OCI-LY3 (cell line): ENCODE data around the gene RPS28.
"Not testable (repeated sequence)": the region's sequence is repeated elsewhere in the genome, so short reads cannot be mapped to it uniquely, and the experiment has no call there.

Source experiments
- H2AFZ ChIP-seq: fragments of 200-600, 300-600 bp; shearing (Covaris generic); 2 replicates; pipeline ENCODE4 v1.6.0; 2014; ENCODE audit warnings: antibody characterized with exemption, low read depth, low read length
- H3K27ac ChIP-seq: fragments of 200-600, 300-600 bp; sonication (generic); 2 replicates; pipeline ENCODE4 v1.5.1; 2014; ENCODE audit warnings: mild to moderate bottlenecking, low read length, moderate library complexity, mixed read lengths
- H3K27me3 ChIP-seq: fragments of 200-600, 300-600 bp; sonication (generic); 2 replicates; pipeline ENCODE4 v1.6.1; 2014; ENCODE audit warnings: low read depth, low read length, mixed read lengths
- H3K36me3 ChIP-seq: fragments of 200-600, 300-600 bp; sonication (generic); replicated peaks from 2 replicates; pipeline ENCODE3; 2014; ENCODE audit warnings: low read depth, low read length, mixed read lengths
- H3K4me1 ChIP-seq: fragments of 300-600, 200-600 bp; sonication (generic); 2 replicates; pipeline ENCODE4 v1.6.1; 2014; ENCODE audit warnings: low read length, mixed read lengths
- H3K4me2 ChIP-seq: fragments of 200-600, 300-600 bp; sonication (generic); 2 replicates; pipeline ENCODE4 v1.6.1; 2014; ENCODE audit warnings: low read length, mixed read lengths
- H3K4me3 ChIP-seq: fragments of 300-600, 200-600 bp; sonication (generic); 2 replicates; pipeline ENCODE4 v1.5.1; 2014; ENCODE audit warnings: antibody characterized with exemption, mild to moderate bottlenecking, low read length, moderate library complexity
- H3K79me2 ChIP-seq: fragments of 300-600, 200-600 bp; shearing (Covaris generic); 2 replicates; pipeline ENCODE4 v1.6.1; 2014; ENCODE audit warnings: mild to moderate bottlenecking, low read length, mixed read lengths
- H3K9ac ChIP-seq: fragments of 300-600, 200-600 bp; shearing (Covaris generic); 2 replicates; pipeline ENCODE4 v1.6.0; 2014; ENCODE audit warnings: mild to moderate bottlenecking, low read length, moderate library complexity
- H3K9me3 ChIP-seq: fragments of 200-600, 300-600 bp; shearing (Covaris generic); 2 replicates; pipeline ENCODE4 v1.6.1; 2014; ENCODE audit warnings: low read length, mixed read lengths; ENCODE audit not compliant: insufficient read depth
- H4K20me1 ChIP-seq: fragments of 200-600, 300-600 bp; sonication (generic); 2 replicates; pipeline ENCODE4 v1.6.1; 2016; ENCODE audit warnings: low read length, mixed read lengths; ENCODE audit not compliant: insufficient read depth
- EZH2phosphoT487 ChIP-seq: fragments of 200-600 bp; shearing (Covaris generic); IDR thresholded peaks from 2 replicates; pipeline ENCODE4 v1.6.1; 2018; ENCODE audit warnings: antibody characterized with exemption, mixed run types, low read depth
- TF ChIP-seq, protein P1 (sequence below): fragments of 200-600, 300-600 bp; sonication (generic); IDR thresholded peaks from 2 replicates; pipeline ENCODE4 v1.5.1; 2014; ENCODE audit warnings: antibody characterized with exemption, low read length, low read depth

Gene RPS28

DNA sequence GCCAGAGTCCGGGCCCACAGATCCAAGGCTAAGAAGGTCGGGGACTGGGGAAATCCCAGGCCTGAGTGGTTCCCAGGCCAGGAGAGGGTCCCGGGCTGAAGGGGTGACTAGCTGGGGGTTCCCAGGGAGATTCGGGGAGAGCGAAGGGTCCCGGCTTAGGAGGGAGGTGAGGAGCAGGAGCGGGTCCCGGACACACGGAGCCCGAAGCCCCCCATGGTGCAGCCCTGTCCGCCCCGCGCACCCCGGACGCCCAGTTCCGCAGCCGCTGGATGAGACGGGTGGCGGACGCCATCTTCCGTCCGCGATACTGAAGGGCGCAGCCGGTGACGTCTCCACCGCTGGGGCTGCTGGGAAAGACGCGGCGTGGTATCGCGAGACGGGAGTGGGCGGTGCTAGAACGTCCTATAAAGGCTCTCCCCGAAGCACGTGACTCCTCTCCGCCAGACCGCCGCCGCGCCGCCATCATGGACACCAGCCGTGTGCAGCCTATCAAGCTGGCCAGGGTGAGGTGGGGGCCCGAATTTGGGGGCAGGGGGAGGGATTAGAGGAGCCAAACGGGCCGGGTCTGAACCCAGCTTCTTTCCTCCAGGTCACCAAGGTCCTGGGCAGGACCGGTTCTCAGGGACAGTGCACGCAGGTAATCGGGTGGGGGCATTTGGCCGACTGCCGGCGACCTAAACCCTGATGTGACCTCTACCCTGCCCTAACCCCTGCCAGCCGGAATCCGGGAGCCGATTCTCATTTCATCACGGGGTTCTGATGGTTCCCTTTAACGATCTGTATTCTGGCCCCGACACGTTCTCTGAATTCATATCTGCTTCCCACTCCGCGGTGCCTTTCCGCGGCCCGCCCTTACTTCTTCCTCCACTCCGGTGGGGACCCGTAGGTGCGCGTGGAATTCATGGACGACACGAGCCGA is at the start of gene RPS28, which contains the start of gene NDUFA7:
Gene RPS28 (plus strand): TSS at position 430 of the 919 bp plus-strand sequence. CDS start 35 bp downstream, at position 465.
Gene NDUFA7 (minus strand): TSS at position 309 of the 919 bp plus-strand sequence. CDS start 17 bp downstream, at position 292.
- peak within 1 kb of the TSS; percentile 95 for H3K9ac ChIP-seq
- peaks cover 42% of the 10 kb centered on the region for H3K36me3 ChIP-seq
- peak within 1 kb of the TSS; percentile 48 for H2AFZ ChIP-seq
- H3K4me2 ChIP-seq, result peak within 1 kb of the TSS; percentile 98
- peaks cover 15% of the 10 kb centered on the region for H4K20me1 ChIP-seq
- H3K4me3 ChIP-seq, result peak within 1 kb of the TSS; percentile 91
- TF ChIP-seq EZH2phosphoT487, result no peak
- TF ChIP-seq, protein P1, sequence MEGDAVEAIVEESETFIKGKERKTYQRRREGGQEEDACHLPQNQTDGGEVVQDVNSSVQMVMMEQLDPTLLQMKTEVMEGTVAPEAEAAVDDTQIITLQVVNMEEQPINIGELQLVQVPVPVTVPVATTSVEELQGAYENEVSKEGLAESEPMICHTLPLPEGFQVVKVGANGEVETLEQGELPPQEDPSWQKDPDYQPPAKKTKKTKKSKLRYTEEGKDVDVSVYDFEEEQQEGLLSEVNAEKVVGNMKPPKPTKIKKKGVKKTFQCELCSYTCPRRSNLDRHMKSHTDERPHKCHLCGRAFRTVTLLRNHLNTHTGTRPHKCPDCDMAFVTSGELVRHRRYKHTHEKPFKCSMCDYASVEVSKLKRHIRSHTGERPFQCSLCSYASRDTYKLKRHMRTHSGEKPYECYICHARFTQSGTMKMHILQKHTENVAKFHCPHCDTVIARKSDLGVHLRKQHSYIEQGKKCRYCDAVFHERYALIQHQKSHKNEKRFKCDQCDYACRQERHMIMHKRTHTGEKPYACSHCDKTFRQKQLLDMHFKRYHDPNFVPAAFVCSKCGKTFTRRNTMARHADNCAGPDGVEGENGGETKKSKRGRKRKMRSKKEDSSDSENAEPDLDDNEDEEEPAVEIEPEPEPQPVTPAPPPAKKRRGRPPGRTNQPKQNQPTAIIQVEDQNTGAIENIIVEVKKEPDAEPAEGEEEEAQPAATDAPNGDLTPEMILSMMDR, result peak; percentile 19; the same call in 1 of the 2 replicates
- peaks cover 57% of the 10 kb centered on the region for H3K79me2 ChIP-seq
- peak within 1 kb of the TSS; percentile 59 for H3K27ac ChIP-seq
- H3K9me3 ChIP-seq, result no peaks in the 10 kb centered on the region
- peaks cover 23% of the 10 kb centered on the region for H3K4me1 ChIP-seq
- H3K27me3 ChIP-seq, result no peaks in the 10 kb centered on the region

DNA sequence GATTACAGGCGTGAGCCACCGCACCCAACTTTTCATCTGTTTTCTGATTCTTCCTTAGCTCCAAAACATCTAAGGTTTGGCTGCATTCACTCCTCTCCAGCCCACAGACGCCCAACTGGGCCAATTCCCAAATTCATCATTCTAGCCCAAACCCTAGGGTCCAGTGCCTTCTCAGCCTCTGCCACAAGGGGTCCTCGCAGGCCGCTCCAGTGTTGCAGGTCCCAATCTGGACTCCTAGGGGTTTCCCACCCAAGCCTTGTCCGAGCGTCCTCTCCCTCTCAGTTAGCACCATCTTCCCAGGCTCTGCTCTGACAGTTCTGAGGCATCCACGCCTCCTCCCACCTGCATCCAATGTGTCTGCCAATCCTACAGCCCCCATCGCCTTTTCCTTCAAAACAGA is 44.8 kb upstream of the RPS28 start:
- H2AFZ ChIP-seq, H3K9ac ChIP-seq, H3K27ac ChIP-seq, H3K4me1 ChIP-seq, H3K9me3 ChIP-seq, H3K79me2 ChIP-seq, H4K20me1 ChIP-seq, H3K36me3 ChIP-seq, H3K27me3 ChIP-seq, H3K4me3 ChIP-seq, H3K4me2 ChIP-seq: not testable (repeated sequence)

GRCh38 chr19:8291337-8291736 is 30.0 kb upstream of the RPS28 start:
- H3K27ac ChIP-seq, H3K4me1 ChIP-seq, H2AFZ ChIP-seq, H3K36me3 ChIP-seq, H3K79me2 ChIP-seq, H4K20me1 ChIP-seq, H3K27me3 ChIP-seq, H3K9me3 ChIP-seq, H3K9ac ChIP-seq, H3K4me2 ChIP-seq, H3K4me3 ChIP-seq: not testable (repeated sequence)

GRCh38 chr19:8302357-8302691 is 19.0 kb upstream of the RPS28 start:
- no peak overlapping the region for H3K9ac ChIP-seq
- TF ChIP-seq, protein P1, result no peak
- TF ChIP-seq EZH2phosphoT487, result no peak
- H4K20me1 ChIP-seq, result no peaks in the 10 kb centered on the region

GRCh38 chr19:8302734-8303133 is 18.6 kb upstream of the RPS28 start:
- H3K4me3 ChIP-seq, result no peak overlapping the region
- H3K9me3 ChIP-seq, result no peaks in the 10 kb centered on the region
- no peaks in the 10 kb centered on the region for H4K20me1 ChIP-seq
- no peak overlapping the region for H3K9ac ChIP-seq
- no peak overlapping the region for H2AFZ ChIP-seq
- no peak for TF ChIP-seq EZH2phosphoT487
- TF ChIP-seq, protein P1, result no peak
- H3K79me2 ChIP-seq, result peaks cover 31% of the 10 kb centered on the region
- H3K27me3 ChIP-seq, result no peaks in the 10 kb centered on the region
- H3K4me2 ChIP-seq, result no peak overlapping the region
- H3K36me3 ChIP-seq, result peaks cover 25% of the 10 kb centered on the region
- H3K27ac ChIP-seq, result no peak overlapping the region
- H3K4me1 ChIP-seq, result peaks cover 9% of the 10 kb centered on the region

More at GRCh38 chr19:8302357-8302691, 19.0 kb upstream of the RPS28 start:
- H3K36me3 ChIP-seq, result peaks cover 25% of the 10 kb centered on the region
- H3K27ac ChIP-seq, result no peak overlapping the region
- H3K4me1 ChIP-seq, result peaks cover 9% of the 10 kb centered on the region
- no peaks in the 10 kb centered on the region for H3K9me3 ChIP-seq
- no peak overlapping the region for H3K4me2 ChIP-seq
- peaks cover 27% of the 10 kb centered on the region for H3K79me2 ChIP-seq
- no peak overlapping the region for H2AFZ ChIP-seq
- no peak overlapping the region for H3K4me3 ChIP-seq
- no peaks in the 10 kb centered on the region for H3K27me3 ChIP-seq
